Dendritic cell treated with granulocyte-macrophage colony-stimulating factor and Interleukin-4, amounts not matched to agents 40 ng/mL and 50 ng/mL, for 4 days (primary cell): ENCODE measurements around the gene LRRC27.
"Not testable (repeated sequence)": the region's sequence is repeated elsewhere in the genome, so short reads cannot be mapped to it uniquely, and the experiment has no call there.

Source experiments
- H3K27ac Mint-ChIP-seq: one replicate; pipeline ENCODE4 v1.8.0; 2022; ENCODE audit warnings: mild to moderate bottlenecking, mixed read lengths
- H3K27me3 Mint-ChIP-seq: one replicate; pipeline ENCODE4 v1.8.0; 2022; ENCODE audit warnings: mild to moderate bottlenecking, mixed read lengths
- H3K36me3 Mint-ChIP-seq: one replicate; pipeline ENCODE4 v1.8.0; 2022; ENCODE audit warnings: low read depth, mixed read lengths
- H3K4me1 Mint-ChIP-seq: one replicate; pipeline ENCODE4 v1.8.0; 2022; ENCODE audit warnings: low read depth, mixed read lengths
- H3K4me3 Mint-ChIP-seq: one replicate; pipeline ENCODE4 v1.8.0; 2022; ENCODE audit warnings: mild to moderate bottlenecking, moderate library complexity, mixed read lengths
- H3K9me3 Mint-ChIP-seq: one replicate; pipeline ENCODE4 v1.8.0; 2022; ENCODE audit warnings: mixed read lengths
- intact Hi-C: fragments of 100-400 bp; cut with micrococcal nuclease; formaldehyde crosslinking; loops from one replicate; pipeline ENCODE4 v1.15.0; 2022

The LRRC27 gene

DNA sequence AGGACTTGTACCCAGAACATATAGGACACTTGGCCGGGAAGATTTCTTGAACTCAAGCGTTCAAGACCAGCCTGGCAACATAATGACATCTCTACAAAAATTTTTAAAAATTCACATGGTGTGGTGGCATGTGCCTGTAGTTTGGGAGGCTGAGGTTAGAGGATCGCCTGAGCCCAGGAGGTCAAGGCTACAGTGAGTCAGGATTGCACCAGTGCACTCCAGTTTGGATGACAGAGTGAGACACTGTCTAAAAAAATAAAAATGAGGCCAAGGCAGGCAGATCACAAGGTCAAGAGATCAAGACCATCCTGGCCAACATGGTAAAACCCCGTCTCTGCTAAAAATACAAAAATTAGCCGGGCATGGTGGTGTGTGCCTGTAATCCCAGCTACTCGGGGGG lies 14.5 kb upstream of the LRRC27 start:
- H3K27ac Mint-ChIP-seq, result peak overlapping the region; percentile 27
- H3K9me3 Mint-ChIP-seq, H3K4me3 Mint-ChIP-seq, H3K27me3 Mint-ChIP-seq, intact Hi-C loops: not testable (repeated sequence)
- peaks cover 64% of the 10 kb centered on the region for H3K4me1 Mint-ChIP-seq
- peaks cover 16% of the 10 kb centered on the region for H3K36me3 Mint-ChIP-seq

DNA sequence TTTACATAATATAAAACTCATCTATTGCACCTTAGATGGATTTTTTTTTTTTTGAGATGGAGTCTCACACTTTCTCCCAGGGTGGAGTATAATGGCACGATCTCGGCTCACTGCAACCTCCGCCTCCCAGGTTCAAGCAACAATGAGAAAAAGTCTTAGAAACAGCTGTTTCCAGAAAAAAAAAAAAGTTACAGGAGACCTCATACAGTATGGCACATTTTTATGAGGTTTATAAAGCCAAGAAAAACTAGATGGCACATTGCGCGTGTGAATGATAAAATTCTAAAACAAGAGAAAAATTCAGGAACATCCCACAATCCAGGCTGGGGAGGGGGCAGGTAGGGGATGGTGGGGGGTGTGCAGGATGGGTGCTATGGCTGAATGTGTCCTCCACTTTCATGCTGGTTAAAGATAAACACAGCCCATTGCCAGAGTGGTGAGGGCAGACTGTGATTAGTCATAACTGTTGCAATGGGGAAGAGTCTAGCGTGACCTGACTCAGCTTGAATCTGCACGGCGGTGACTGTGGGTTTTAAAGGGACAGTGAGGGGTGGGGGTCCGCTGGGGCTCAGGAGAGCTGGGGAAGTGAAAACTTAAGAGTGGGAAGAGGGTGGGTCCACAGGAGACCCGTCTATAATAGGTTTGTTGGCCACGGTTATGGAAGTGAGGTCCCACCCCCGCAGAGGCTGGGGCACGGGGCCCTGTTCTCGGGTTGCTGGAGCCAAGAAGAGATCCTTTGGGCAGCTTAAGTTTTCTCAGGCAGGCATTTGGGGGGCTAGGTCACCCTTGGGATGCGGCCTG lies 11.9 kb upstream of the LRRC27 start:
- H3K27ac Mint-ChIP-seq, result peak overlapping the region; percentile 94
- peaks cover 82% of the 10 kb centered on the region for H3K4me1 Mint-ChIP-seq
- intact Hi-C loops, result loop anchor here (1.0 kb wide), 1 partner anchor 11 kb away; no protein-coding TSS in a partner anchor
- peak overlapping the region; percentile 39 for H3K4me3 Mint-ChIP-seq
- no peaks in the 10 kb centered on the region for H3K9me3 Mint-ChIP-seq
- H3K27me3 Mint-ChIP-seq, result no peaks in the 10 kb centered on the region
- H3K36me3 Mint-ChIP-seq, result peaks cover 37% of the 10 kb centered on the region

DNA sequence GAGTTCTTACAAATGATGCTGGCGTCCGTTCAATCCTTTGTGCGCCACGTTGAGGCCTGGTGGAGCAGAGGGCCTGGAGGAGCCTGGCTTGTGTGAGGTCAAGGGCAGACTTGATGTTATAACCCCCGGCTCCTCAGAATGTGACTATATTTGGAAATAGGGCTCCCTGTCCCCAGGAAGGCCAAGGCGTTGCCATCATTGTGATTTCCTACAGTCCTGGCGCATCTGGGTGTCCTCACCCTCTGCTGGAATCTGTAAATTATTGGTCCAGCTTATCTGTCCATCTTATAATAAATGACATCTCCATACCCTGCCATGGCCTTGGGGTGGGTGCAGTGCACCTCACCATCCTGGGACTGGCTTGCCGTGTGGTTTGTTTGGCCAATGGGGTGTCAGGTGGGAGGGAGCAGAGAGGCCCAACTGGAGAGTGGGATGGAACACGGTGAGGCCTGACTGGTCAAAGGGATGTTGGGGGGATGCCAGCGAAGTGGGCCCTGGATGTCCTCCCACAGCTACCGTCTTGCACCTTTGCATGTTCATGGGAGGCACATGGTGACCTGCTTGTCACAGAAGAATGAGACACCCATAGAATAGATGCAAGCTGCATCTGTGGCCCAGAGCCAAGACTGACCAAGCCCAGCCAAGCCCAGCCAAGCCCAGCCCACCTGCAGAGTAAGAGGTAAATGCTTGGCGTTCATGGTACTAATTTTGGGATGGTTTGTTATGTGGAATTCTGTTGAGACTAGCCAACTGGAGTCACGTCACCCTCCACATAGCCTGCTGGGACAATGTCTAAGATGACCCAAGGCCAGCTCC lies 11.1 kb upstream of the LRRC27 start:
- Mint-ChIP-seq H3K27me3 (no peaks in the 10 kb centered on the region), H3K9me3 (no peaks in the 10 kb centered on the region), H3K4me3 (peak overlapping the region; percentile 39), H3K27ac (peak overlapping the region; percentile 94), H3K4me1 (peaks cover 85% of the 10 kb centered on the region), H3K36me3 (peaks cover 45% of the 10 kb centered on the region)
- intact Hi-C loops, result loop anchor here (1.0 kb wide), 1 partner anchor 10 kb away; no protein-coding TSS in a partner anchor

DNA sequence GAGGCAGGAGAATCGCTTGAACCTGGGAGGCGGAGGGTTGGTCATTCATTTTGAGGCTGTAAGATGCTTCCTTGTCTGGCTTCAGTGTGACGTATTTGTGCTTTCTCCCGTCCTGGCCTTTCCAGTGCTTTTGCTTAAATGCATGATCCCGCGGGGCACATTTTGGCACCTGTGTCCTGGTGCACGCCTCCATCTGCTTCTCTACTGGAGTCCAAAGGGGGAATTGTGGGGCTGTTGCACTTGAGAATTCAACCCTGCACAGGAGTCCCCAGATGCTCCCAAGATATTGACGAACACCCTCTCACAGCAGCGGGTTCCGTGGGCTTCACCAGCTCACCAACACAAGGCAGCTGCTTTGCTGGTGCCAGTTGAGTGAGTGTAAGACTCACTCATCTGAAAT lies 10.3 kb upstream of the LRRC27 start:
- H3K4me1 Mint-ChIP-seq, result peaks cover 86% of the 10 kb centered on the region
- intact Hi-C loops, result no loop called here
- H3K36me3 Mint-ChIP-seq, result peaks cover 54% of the 10 kb centered on the region
- H3K9me3 Mint-ChIP-seq, result no peaks in the 10 kb centered on the region
- no peak overlapping the region for H3K4me3 Mint-ChIP-seq
- no peaks in the 10 kb centered on the region for H3K27me3 Mint-ChIP-seq
- H3K27ac Mint-ChIP-seq, result peak overlapping the region; percentile 94

DNA sequence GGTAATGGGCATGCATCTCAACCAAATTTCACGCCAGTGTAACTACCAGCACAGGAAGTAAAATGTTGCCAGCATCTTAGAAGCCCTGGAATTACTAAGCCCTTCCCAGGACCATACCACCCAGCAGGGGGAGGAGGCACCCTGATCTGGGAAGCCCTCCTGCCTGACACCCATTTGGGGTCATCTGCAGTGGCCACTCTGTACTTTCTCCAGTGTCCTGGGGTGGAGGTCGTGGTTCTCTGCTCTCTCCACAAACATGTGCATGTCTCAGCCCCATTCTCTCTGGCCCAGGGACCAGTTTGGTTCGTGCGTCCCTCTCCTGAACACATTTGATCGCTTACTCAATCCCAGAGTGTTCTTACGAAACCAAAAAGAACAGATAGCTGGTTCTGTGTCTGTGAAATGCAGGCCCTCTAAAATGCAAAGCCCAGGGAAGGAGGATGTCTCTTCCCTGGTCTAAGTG lies 9.4 kb upstream of the LRRC27 start:
- intact Hi-C loops, result no loop called here
- peaks cover 87% of the 10 kb centered on the region for H3K4me1 Mint-ChIP-seq
- peaks cover 63% of the 10 kb centered on the region for H3K36me3 Mint-ChIP-seq
- no peaks in the 10 kb centered on the region for H3K27me3 Mint-ChIP-seq
- peak overlapping the region; percentile 58 for H3K27ac Mint-ChIP-seq
- H3K4me3 Mint-ChIP-seq, result no peak overlapping the region
- no peaks in the 10 kb centered on the region for H3K9me3 Mint-ChIP-seq

DNA sequence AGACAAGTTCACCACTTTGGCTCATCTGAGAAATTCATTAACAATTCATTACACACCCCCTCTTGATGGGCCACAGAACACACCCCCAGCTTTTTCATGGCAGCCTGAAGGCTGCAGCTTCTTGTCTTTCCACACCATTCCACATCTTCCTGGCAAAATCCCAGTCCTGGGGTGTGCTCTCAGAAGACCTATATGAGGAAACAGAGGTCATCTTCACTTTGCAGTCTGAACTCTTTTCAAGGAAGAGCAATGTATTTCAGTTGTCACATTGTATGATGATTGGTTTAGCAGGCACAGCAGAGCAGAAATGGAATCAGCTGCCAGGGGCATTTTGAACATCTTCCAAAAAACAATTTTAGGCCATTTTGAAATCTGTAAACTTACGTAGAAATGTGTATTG lies 7.8 kb upstream of the LRRC27 start:
- H3K36me3 Mint-ChIP-seq, result peaks cover 79% of the 10 kb centered on the region
- no peaks in the 10 kb centered on the region for H3K27me3 Mint-ChIP-seq
- no peaks in the 10 kb centered on the region for H3K9me3 Mint-ChIP-seq
- H3K4me1 Mint-ChIP-seq, result peaks cover 91% of the 10 kb centered on the region
- peak overlapping the region; percentile 57 for H3K27ac Mint-ChIP-seq
- H3K4me3 Mint-ChIP-seq, result no peak overlapping the region
- intact Hi-C loops, result no loop called here

DNA sequence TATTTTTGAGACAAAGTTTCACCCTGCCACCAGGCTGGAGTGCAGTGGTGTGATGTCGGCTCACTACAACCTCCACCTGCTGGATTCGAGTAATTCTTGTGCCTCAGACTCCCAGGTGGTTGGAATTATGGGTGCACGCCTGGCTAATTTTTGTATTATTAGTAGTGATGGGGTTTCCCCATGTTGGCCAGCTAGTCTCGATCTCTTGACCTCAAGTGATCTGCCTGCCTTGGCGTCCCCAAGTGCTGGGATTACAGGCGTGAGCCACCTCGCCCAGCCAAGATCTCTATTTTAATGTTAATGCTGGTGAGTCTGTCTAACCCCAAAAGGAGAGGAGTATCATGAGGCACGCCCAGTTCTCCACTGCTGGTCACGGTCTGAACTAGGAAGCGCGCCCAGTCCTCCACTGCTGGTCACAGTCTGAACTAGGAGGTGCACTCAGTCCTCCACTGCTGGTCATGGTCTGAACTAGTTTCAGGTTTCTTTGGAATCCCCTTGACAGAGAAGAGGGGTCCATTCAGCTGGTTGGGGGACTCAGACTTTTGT lies 5.6 kb upstream of the LRRC27 start:
- peak overlapping the region; percentile 43 for H3K27ac Mint-ChIP-seq
- H3K36me3 Mint-ChIP-seq, result peaks cover 92% of the 10 kb centered on the region
- H3K9me3 Mint-ChIP-seq, result no peaks in the 10 kb centered on the region
- no peak overlapping the region for H3K4me3 Mint-ChIP-seq
- intact Hi-C loops, result no loop called here
- H3K27me3 Mint-ChIP-seq, result no peaks in the 10 kb centered on the region
- H3K4me1 Mint-ChIP-seq, result peaks cover 82% of the 10 kb centered on the region

DNA sequence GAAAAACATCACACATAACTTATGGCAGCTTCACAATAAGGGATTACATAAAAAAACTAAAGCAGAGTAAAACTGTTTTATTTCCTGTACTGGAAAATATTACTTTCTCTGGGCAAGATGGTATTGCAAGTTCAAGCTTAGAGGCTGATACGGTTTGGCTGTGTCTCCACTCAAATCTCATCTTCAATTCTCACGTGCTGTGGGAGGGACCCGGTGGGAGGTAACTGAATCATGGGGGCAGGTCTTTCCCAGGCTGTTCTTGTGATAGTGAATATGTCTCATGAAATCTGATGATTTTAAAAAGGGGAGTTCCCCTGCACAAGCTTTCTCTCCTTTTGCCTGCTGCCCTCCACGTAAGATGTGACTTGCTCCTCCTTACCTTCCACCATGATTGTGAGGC lies 5.1 kb upstream of the LRRC27 start:
- peak overlapping the region; percentile 14 for H3K4me3 Mint-ChIP-seq
- H3K4me1 Mint-ChIP-seq, result peaks cover 77% of the 10 kb centered on the region
- peaks cover 92% of the 10 kb centered on the region for H3K36me3 Mint-ChIP-seq
- peak overlapping the region; percentile 43 for H3K27ac Mint-ChIP-seq
- intact Hi-C loops, result no loop called here
- H3K27me3 Mint-ChIP-seq, result no peaks in the 10 kb centered on the region
- no peaks in the 10 kb centered on the region for H3K9me3 Mint-ChIP-seq

DNA sequence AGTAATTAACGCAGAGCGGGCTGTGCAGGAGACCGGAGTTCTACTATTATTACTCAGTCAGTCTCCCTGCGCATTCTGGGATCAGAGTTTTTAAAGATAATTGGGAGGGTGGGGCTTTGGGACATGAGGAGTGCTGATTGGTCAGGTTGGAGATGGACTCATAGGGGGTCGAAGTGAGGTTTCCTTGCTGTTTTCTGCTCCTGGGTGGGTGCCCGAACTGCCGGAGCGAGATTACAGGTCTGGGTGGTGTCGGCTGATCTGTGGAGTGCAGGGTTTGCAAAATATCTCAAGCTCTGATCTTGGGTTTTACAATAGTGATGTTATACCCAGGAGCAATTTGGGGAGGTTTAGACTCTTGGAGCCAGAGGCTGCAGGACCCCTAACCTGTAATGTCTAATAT lies 3.9 kb upstream of the LRRC27 start:
- H3K27me3 Mint-ChIP-seq, result no peaks in the 10 kb centered on the region
- peak overlapping the region; percentile 98 for H3K27ac Mint-ChIP-seq
- peak overlapping the region; percentile 95 for H3K4me3 Mint-ChIP-seq
- peaks cover 89% of the 10 kb centered on the region for H3K36me3 Mint-ChIP-seq
- peaks cover 75% of the 10 kb centered on the region for H3K4me1 Mint-ChIP-seq
- intact Hi-C loops, result no loop called here
- H3K9me3 Mint-ChIP-seq, result no peaks in the 10 kb centered on the region

DNA sequence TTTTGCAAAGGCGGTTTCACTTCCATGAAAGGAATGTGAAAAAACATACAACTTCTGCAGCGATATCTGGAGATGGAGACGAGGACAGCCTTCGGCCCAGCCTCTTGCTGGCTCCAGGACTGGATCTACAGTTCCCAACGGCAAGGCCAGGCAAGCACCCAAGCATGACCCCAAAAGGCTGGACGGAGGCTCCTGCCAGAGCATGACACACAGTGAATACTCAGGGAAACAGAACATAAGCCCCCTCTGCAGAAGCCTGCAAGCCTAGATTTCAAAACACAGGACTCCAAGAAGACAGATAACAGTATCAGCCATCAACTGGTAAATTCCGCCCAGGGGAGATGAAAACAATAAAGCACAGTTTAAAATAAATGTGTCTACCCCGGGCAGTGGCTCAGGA lies 3.3 kb upstream of the LRRC27 start:
- peaks cover 75% of the 10 kb centered on the region for H3K4me1 Mint-ChIP-seq
- no peaks in the 10 kb centered on the region for H3K27me3 Mint-ChIP-seq
- intact Hi-C loops, result no loop called here
- H3K27ac Mint-ChIP-seq, result peak overlapping the region; percentile 98
- no peaks in the 10 kb centered on the region for H3K9me3 Mint-ChIP-seq
- peak overlapping the region; percentile 95 for H3K4me3 Mint-ChIP-seq
- H3K36me3 Mint-ChIP-seq, result peaks cover 83% of the 10 kb centered on the region

DNA sequence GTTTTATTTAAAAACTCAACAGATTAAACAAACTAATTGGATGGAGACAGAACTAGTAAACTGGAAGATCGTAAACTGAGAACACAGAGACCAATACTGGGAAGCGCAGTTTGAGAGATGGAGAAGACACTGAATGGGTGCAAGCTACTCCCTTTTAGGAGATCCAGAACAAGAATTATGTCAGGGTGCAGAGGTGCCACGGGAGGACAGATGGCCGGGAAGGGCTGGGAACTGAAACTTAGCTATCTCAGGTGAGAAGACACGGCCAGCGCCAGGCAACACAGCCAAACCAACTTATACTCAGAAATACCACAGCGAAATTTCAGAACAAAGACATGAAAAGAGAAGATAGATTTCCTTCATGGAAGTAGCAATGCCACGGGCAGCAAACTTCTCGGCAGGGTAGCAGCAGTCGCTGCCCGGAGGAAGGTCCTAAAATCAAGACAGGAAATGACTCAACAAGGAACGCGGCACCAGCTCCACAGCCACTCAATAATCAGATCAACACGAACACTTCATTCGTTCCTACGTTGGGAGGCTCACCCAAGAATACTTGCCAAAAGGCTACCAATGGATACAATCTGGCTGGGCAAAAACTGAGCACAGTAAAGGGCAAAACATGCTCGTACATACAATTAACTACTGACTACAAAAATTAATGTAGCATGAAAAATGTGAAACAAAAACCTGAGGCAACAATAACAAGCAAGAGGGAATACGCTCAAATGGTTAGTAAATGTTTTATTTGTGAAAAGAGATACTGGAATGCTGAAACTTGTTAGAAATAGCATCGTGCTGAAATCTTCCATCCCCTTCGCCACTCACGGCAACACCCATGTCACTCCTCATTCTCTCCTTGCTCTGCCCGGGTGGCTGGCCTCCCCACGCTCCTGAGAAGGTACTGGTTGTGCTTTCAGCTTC lies 2.2 kb upstream of the LRRC27 start:
- Mint-ChIP-seq H3K4me1 (peaks cover 69% of the 10 kb centered on the region), H3K9me3 (no peaks in the 10 kb centered on the region), H3K4me3 (peak overlapping the region; percentile 95)

DNA sequence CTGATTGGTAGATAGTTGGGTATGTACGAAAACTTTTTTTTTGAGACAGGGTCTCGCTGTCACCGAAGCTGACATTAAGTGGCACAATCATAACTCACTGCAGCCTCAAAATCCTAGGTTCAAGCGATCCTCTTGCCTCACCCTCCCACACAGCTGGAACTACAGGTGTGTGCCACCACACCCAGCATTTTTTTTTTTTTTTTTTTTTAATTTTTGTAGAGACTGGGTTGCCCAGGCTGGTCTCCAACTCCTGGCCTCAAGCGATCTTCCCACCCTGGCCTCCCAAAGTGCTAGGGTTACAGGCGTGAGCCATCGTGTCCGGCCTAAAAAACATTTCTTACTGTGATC lies 1.5 kb upstream of the LRRC27 start:
- H3K9me3 Mint-ChIP-seq, result no peaks in the 10 kb centered on the region
- intact Hi-C loops, result loop anchor here (2.0 to 5.0 kb wide), 2 partner anchors 67 to 98 kb away; partner anchors contain the start of gene PWWP2B
- peak overlapping the region; percentile 98 for H3K27ac Mint-ChIP-seq
- H3K4me3 Mint-ChIP-seq, result peak overlapping the region; percentile 95
- H3K27me3 Mint-ChIP-seq, result no peaks in the 10 kb centered on the region
- peaks cover 65% of the 10 kb centered on the region for H3K4me1 Mint-ChIP-seq
- peaks cover 71% of the 10 kb centered on the region for H3K36me3 Mint-ChIP-seq

More for the DNA sequence above, 2.2 kb upstream of the LRRC27 start:
- Mint-ChIP-seq H3K27me3 (no peaks in the 10 kb centered on the region), H3K36me3 (peaks cover 77% of the 10 kb centered on the region), H3K27ac (peak overlapping the region; percentile 98)
- intact Hi-C loops, result loop anchor here (2.0 to 5.0 kb wide), 2 partner anchors 67 to 97 kb away; partner anchors contain the start of gene PWWP2B

DNA sequence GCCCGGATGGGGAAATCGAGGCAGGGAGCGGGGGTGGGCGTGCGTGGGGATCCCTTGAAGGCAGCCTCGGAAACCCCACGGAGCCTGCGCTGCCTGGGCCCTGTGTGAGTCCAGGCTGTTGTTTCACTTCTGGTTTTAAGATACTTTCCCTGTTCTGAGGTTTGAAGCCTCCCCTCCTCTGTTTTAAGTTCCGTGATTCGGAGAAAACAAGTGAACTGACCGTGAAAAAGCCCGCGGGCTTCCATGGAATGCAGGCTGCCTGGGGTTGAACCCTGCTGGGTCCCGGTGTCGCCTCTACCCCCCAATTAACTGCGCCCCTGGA lies 401 bp downstream of the LRRC27 start:
- Mint-ChIP-seq H3K27ac (peak overlapping the region; percentile 98), H3K36me3 (peaks cover 59% of the 10 kb centered on the region), H3K27me3 (no peaks in the 10 kb centered on the region), H3K4me3 (peak overlapping the region; percentile 95), H3K9me3 (no peaks in the 10 kb centered on the region), H3K4me1 (peaks cover 69% of the 10 kb centered on the region)
- intact Hi-C loops, result loop anchor here (1.0 to 5.0 kb wide), 2 partner anchors 24 to 65 kb away; partner anchors contain the start of gene PWWP2B
